Chondrocyte (in vitro differentiated cells): Measurements from ENCODE around the gene AGBL4. TPM values are rescaled to one million over a fixed set of nuclear protein-coding genes. Genes with fewer than 3 reads are reported as not detected.
"Not testable (repeated sequence)": the region's sequence is repeated elsewhere in the genome, so short reads cannot be mapped to it uniquely, and the experiment has no call there.

Experiments used
- DNase-seq: peaks from one replicate; pipeline ENCODE4 v3.0.0; 2021; ENCODE audit warnings: mixed read lengths, low spot score
- H3K27ac Mint-ChIP-seq: one replicate; pipeline ENCODE4 v1.8.0; 2021; ENCODE audit warnings: mild to moderate bottlenecking, moderate library complexity, mixed read lengths; ENCODE audit not compliant: unreplicated experiment
- H3K27me3 Mint-ChIP-seq: 2 replicates; pipeline ENCODE4 v1.8.0; 2021; ENCODE audit warnings: low read depth, mixed read lengths
- H3K36me3 Mint-ChIP-seq: 2 replicates; pipeline ENCODE4 v1.8.0; 2021; ENCODE audit warnings: low read depth, mixed read lengths
- H3K4me1 Mint-ChIP-seq: 2 replicates; pipeline ENCODE4 v1.8.0; 2021; ENCODE audit warnings: low read depth, mild to moderate bottlenecking, mixed read lengths
- H3K4me3 Mint-ChIP-seq: one replicate; pipeline ENCODE4 v1.8.0; 2021; ENCODE audit warnings: mild to moderate bottlenecking, moderate library complexity, mixed read lengths; ENCODE audit not compliant: unreplicated experiment
- H3K9me3 Mint-ChIP-seq: 2 replicates; pipeline ENCODE4 v1.8.0; 2021; ENCODE audit warnings: low read depth, mixed read lengths
- total RNA-seq: library from RNA; stranded (reverse); gene quantifications from 3 replicates; pipeline ENCODE4 v1.2.1, GENCODE V29; 2021
- TF ChIP-seq, protein P1 (sequence below): fragments of 200-600 bp; sonication (generic); IDR thresholded peaks from 2 replicates; pipeline ENCODE4 v1.5.0; 2021; ENCODE audit warnings: antibody characterized with exemption, mild to moderate bottlenecking, moderate library complexity

AGBL4 gene
- total RNA-seq, 1 donor from 2014 or later: not detected

- H3K27ac Mint-ChIP-seq: no peak overlapping the region
- no peaks in the 10 kb centered on the region for H3K36me3 Mint-ChIP-seq
- no peaks in the 10 kb centered on the region for H3K4me1 Mint-ChIP-seq
- no peak overlapping the region for H3K4me3 Mint-ChIP-seq
- no peak for DNase-seq
- H3K9me3 Mint-ChIP-seq: peaks cover 48% of the 10 kb centered on the region
- TF ChIP-seq, protein P1, sequence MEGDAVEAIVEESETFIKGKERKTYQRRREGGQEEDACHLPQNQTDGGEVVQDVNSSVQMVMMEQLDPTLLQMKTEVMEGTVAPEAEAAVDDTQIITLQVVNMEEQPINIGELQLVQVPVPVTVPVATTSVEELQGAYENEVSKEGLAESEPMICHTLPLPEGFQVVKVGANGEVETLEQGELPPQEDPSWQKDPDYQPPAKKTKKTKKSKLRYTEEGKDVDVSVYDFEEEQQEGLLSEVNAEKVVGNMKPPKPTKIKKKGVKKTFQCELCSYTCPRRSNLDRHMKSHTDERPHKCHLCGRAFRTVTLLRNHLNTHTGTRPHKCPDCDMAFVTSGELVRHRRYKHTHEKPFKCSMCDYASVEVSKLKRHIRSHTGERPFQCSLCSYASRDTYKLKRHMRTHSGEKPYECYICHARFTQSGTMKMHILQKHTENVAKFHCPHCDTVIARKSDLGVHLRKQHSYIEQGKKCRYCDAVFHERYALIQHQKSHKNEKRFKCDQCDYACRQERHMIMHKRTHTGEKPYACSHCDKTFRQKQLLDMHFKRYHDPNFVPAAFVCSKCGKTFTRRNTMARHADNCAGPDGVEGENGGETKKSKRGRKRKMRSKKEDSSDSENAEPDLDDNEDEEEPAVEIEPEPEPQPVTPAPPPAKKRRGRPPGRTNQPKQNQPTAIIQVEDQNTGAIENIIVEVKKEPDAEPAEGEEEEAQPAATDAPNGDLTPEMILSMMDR: no peak
- no peaks in the 10 kb centered on the region for H3K27me3 Mint-ChIP-seq
Measured at GRCh38 chr1:49824261-49824660, 199.5 kb downstream of the AGBL4 start.

GRCh38 chr1:49817681-49818080 is 206.1 kb downstream of the AGBL4 start:
- Mint-ChIP-seq H3K4me1 (no peaks in the 10 kb centered on the region), H3K27me3 (no peaks in the 10 kb centered on the region), H3K4me3 (no peak overlapping the region), H3K9me3 (peaks cover 48% of the 10 kb centered on the region), H3K36me3 (no peaks in the 10 kb centered on the region), H3K27ac (no peak overlapping the region)
- TF ChIP-seq, protein P1: no peak
- no peak for DNase-seq

GRCh38 chr1:49787013-49787412 is 236.7 kb downstream of the AGBL4 start:
- H3K4me3 Mint-ChIP-seq, DNase-seq, H3K27me3 Mint-ChIP-seq, H3K27ac Mint-ChIP-seq, H3K36me3 Mint-ChIP-seq, H3K4me1 Mint-ChIP-seq: not testable (repeated sequence)
- peaks cover 33% of the 10 kb centered on the region for H3K9me3 Mint-ChIP-seq

- Mint-ChIP-seq H3K27ac (no peak overlapping the region), H3K36me3 (no peaks in the 10 kb centered on the region), H3K9me3 (peaks cover 55% of the 10 kb centered on the region), H3K4me3 (no peak overlapping the region), H3K27me3 (no peaks in the 10 kb centered on the region), H3K4me1 (no peaks in the 10 kb centered on the region)
- DNase-seq: peak; percentile 50
- TF ChIP-seq, protein P1: no peak
Measured at GRCh38 chr1:49765034-49765433, 258.7 kb downstream of the AGBL4 start.

DNA sequence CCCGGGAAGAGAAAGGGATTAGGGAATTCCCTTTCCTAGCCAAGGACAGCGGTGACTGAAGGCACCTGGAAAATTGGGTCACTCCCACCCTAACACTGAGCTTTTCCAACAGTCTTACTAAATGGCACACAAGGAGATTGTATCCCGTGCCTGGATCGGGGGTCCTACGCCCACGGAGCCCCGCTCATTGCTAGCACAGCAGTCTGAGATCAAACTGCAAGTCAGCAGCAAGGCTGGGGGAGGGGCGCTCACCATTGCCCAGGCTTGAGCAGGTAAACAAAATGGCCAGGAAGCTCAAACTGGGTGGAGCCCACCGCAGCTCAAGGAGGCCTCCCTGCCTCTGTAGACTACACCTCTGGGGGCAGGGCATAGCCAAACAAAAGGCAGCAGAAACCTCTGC is 285.6 kb downstream of the AGBL4 start:
- not testable (repeated sequence) for H3K27ac Mint-ChIP-seq

DNA sequence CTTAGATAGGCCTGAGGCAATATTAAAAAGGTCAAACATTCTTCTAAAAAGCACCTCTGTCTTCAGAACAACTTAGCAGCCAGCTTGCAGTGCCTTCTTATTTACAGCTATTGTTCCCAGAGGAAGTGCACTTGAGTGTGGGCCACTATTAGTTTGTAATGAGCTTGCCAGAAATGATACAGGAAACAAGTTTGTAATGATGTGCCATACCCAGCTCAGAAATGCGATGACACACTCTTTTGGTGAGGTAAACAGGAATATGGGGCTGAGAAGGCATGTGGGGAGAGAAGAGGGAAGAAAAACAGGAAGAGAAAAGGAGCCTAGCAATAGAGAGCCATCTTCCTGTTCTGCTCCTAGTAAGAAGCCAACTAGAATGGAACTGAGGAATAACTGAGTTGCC is 295.4 kb downstream of the AGBL4 start:
- no peaks in the 10 kb centered on the region for H3K27me3 Mint-ChIP-seq
- no peaks in the 10 kb centered on the region for H3K4me1 Mint-ChIP-seq
- TF ChIP-seq, protein P1: no peak
- peaks cover 53% of the 10 kb centered on the region for H3K9me3 Mint-ChIP-seq
- H3K27ac Mint-ChIP-seq: no peak overlapping the region
- H3K36me3 Mint-ChIP-seq: no peaks in the 10 kb centered on the region
- H3K4me3 Mint-ChIP-seq: no peak overlapping the region
- no peak for DNase-seq

More for the DNA sequence above, 285.6 kb downstream of the AGBL4 start:
- peak; percentile 53 for DNase-seq
- not testable (repeated sequence) for H3K27me3 Mint-ChIP-seq, H3K4me3 Mint-ChIP-seq, H3K36me3 Mint-ChIP-seq, H3K4me1 Mint-ChIP-seq
- H3K9me3 Mint-ChIP-seq: peaks cover 55% of the 10 kb centered on the region
